Right lobe of liver (tissue), 6 donors: ENCODE results near the gene VPS35L. TPM values are rescaled to one million over a fixed set of nuclear protein-coding genes. Genes with fewer than 3 reads are reported as not detected.

ENCODE experiments used
- ATAC-seq, 4 donors: fragments of 200-7000 bp; cut with Tn5 transposase; one replicate each; pipeline ENCODE4 v1.9.1; 2020; ENCODE audit warnings: mild to moderate bottlenecking in 4 of 4, moderate library complexity in 4 of 4
- DNase-seq, 3 donors: peaks; one replicate each; pipeline ENCODE4 v3.0.0-alpha.2; 2020
- H3K27ac ChIP-seq, 3 donors: fragments of 200-600 bp; one replicate each; pipeline ENCODE4 v1.8.0; 2022
- H3K27me3 ChIP-seq, 2 donors: fragments of 200-600 bp; one replicate each; pipeline ENCODE4 v1.8.0; 2022
- H3K36me3 ChIP-seq, 4 donors: fragments of 200-600 bp; sonication (generic) in 1 of 4; one replicate each; pipeline versions ENCODE4 v1.5.1 to v1.8.0; 2017 to 2022; ENCODE audit warnings: control low read depth in 1 of 4
- H3K4me1 ChIP-seq, 4 donors: fragments of 200-600 bp; sonication (generic) in 1 of 4; one replicate each; pipeline versions ENCODE4 v1.5.1 to v1.8.0; 2017 to 2022; ENCODE audit warnings: control low read depth in 1 of 4
- H3K4me3 ChIP-seq, 3 donors: fragments of 200-600 bp; one replicate each; pipeline ENCODE4 v1.8.0; 2022
- H3K9me3 ChIP-seq, 4 donors: fragments of 200-600 bp; sonication (generic) in 1 of 4; one replicate each; pipeline versions ENCODE4 v1.5.1 to v1.8.0; 2017 to 2022; ENCODE audit warnings: control low read depth in 1 of 4
- CTCF ChIP-seq, 4 donors: fragments of 200-600 bp in 3 of 4; fragments of 450-650 bp in 1 of 4; IDR thresholded peaks; one replicate each; pipeline versions ENCODE4 v1.5.1 to v1.8.0; 2016 to 2022; ENCODE audit warnings: antibody characterized with exemption in 4 of 4, mild to moderate bottlenecking in 2 of 4
- POLR2A ChIP-seq: fragments of 450-650 bp; IDR thresholded peaks from one replicate; pipeline ENCODE4 v1.6.1; 2017; ENCODE audit warnings: antibody characterized with exemption, mild to moderate bottlenecking
- WGBS: methylation state at CpG from one replicate; pipeline ENCODE4 v1.1.6; 2018; ENCODE audit warnings: low coverage, low lambda C conversion rate; ENCODE audit not compliant: insufficient coverage; ENCODE audit errors: missing lambda C conversion rate; 5-methylcytosine and 5-hydroxymethylcytosine counted together
- intact Hi-C, 2 donors: fragments of 100-400 bp; cut with DNase I; formaldehyde crosslinking; loops; one replicate each; pipeline versions ENCODE4 v1.11.2 to v1.14.1; 2022
- long read RNA-seq: library from polyadenylated mRNA; unstranded; transcript quantifications from one replicate; pipeline ENCODE4 v2.0.0, GENCODE V29; 2019
- total RNA-seq, 6 experiments: library from RNA; depleted of rRNA in 2 of 6; stranded (reverse); fragments of >200 nt in 2 of 6; fragmentation: NEBNext Ultra II Directional in 3 of 6; extraction: Animal tissue kit (Norgen Biotek cat#: 25700) in 3 of 6; gene quantifications; one replicate each; pipeline versions ENCODE4 v1.1.0 to v1.2.4, GENCODE V29; 2016 to 2023
- donor health status: DM: no; HTN: yes; CAD: no.
- donor health status: DM: no; HTN: no; CAD: no.
- donor health status: DM: no; HTN: no; CAD: no.
- donor health status: DM: no; HTN: yes; CAD: no.
- donor health status: DM: no; HTN: yes; CAD: no.

The VPS35L gene
- 10 to 100 TPM; 19.3 to 24.3 (median 20.4) TPM for total RNA-seq
- long read RNA-seq, partial matches to known transcripts = 2 of 3 reads
- long read RNA-seq, other reads (novel, unspliced or antisense) = 0 of 3 reads

GRCh38 chr16:19555186-19555937 lies at the start of gene VPS35L:
Gene VPS35L (plus strand): TSS chr16:19555703. CDS start chr16:19555730, 27 bp downstream.
- TF ChIP-seq POLR2A (peak; percentile 62), CTCF (IDR thresholded peaks at IDR 0.05) (peak; percentile 64 to 81 (median 78))
- H3K27me3 ChIP-seq = no peaks in the 10 kb centered on the region
- WGBS = 2% methylated on average over 17 of the region's 53 CpGs
- DNase-seq = peak; percentile 97
- intact Hi-C loops = no loop called here
- H3K4me3 ChIP-seq = peak within 1 kb of the TSS; percentile 71 to 90 (median 89)
- H3K36me3 ChIP-seq = peaks cover 0 to 2% (median 0%) of the 10 kb centered on the region in 4 donors
- peak; percentile 98 to 99 (median 98) for ATAC-seq
- no peaks in the 10 kb centered on the region for H3K9me3 ChIP-seq
- peaks cover 0 to 11% (median 5%) of the 10 kb centered on the region in 4 donors for H3K4me1 ChIP-seq
- H3K27ac ChIP-seq = peak within 1 kb of the TSS; percentile 72 to 78 (median 77)

GRCh38 chr16:19506965-19507364 lies 48.5 kb upstream of the VPS35L start:
- Histone ChIP-seq H3K27ac (no peak overlapping the region), H3K36me3 (peaks cover 0 to 41% (median 5%) of the 10 kb centered on the region in 4 donors), H3K4me3 (no peak overlapping the region), H3K27me3 (no peaks in the 10 kb centered on the region), H3K9me3 (no peaks in the 10 kb centered on the region), H3K4me1 (no peaks in the 10 kb centered on the region)
- TF ChIP-seq CTCF (IDR thresholded peaks at IDR 0.05) = no peak
- no peak for TF ChIP-seq POLR2A
- 93% methylated on average over 4 of the region's 4 CpGs for WGBS
- DNase-seq = no peak
- intact Hi-C loops = no loop called here
- no peak for ATAC-seq

- intact Hi-C loops = no loop called here
- Histone ChIP-seq H3K27ac (no peak overlapping the region), H3K27me3 (no peaks in the 10 kb centered on the region), H3K9me3 (no peaks in the 10 kb centered on the region), H3K4me3 (no peak overlapping the region), H3K4me1 (no peaks in the 10 kb centered on the region), H3K36me3 (peaks cover 0 to 36% (median 5%) of the 10 kb centered on the region in 4 donors)
- no peak for ATAC-seq
- TF ChIP-seq POLR2A = no peak
- TF ChIP-seq CTCF (IDR thresholded peaks at IDR 0.05) = no peak
- DNase-seq = no peak
- WGBS = 100% methylated on average over 1 of the region's 2 CpGs
Measured at GRCh38 chr16:19507867-19508266, 47.6 kb upstream of the VPS35L start.

GRCh38 chr16:19512297-19512696 lies 43.2 kb upstream of the VPS35L start:
- no peak for ATAC-seq
- Histone ChIP-seq H3K27ac (no peak overlapping the region), H3K36me3 (peaks cover 0 to 11% (median 8%) of the 10 kb centered on the region in 4 donors), H3K4me1 (peaks cover 0 to 11% (median 4%) of the 10 kb centered on the region in 4 donors), H3K27me3 (no peaks in the 10 kb centered on the region), H3K9me3 (no peaks in the 10 kb centered on the region), H3K4me3 (no peak overlapping the region)
- TF ChIP-seq CTCF (IDR thresholded peaks at IDR 0.05) = no peak
- no peak for TF ChIP-seq POLR2A
- no peak for DNase-seq
- intact Hi-C loops = no loop called here
